ENCODE results near the gene IPO4.

IPO4 gene

DNA sequence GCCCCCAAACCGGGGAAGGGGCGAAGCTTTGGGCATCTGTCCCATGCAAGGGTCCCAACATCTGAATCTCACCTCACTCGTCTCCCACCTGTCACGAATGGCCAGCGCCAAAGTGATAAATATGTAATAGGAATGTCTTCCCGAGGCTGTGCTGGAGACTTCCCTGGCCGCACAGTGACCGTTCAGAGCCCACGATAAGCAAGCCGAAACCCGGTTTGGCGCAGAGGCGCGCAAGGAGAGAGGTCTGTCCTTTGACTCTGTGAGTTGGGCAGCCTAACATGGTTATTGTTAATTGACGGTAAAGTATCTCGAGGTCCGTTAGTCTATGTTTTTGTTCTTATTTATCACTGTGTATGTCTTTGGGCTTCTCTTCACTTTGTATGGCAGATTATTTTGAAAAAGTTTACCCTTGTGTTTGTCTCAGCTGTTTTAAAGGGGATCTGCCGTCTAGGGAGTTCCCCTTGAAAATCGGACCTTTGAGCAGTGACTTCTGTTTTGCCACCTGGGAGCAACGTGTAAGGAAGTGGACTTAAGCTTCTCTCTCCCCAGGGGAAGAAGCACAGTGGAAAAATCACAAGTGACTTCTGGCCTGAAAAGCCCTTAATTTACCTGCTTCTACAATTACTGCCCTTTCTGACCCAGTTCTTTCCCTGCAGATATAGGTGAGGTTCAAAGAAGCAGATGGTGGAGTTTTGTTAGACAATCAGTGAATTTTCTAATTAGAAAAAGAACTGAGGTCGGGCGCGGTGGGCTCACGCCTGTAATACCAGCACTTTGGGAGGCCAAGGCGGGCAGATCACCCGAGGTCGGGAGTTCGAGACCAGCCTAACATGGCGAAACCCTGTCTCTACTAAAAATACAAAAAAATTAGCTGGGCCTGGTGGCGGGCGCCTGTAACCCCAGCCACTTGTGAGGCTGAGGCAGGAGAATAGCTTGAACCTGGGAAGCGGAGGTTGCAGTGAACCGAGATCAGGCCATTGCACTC, 7.7 kb upstream of the IPO4 start:
- TF ChIP-seq, protein P1, sequence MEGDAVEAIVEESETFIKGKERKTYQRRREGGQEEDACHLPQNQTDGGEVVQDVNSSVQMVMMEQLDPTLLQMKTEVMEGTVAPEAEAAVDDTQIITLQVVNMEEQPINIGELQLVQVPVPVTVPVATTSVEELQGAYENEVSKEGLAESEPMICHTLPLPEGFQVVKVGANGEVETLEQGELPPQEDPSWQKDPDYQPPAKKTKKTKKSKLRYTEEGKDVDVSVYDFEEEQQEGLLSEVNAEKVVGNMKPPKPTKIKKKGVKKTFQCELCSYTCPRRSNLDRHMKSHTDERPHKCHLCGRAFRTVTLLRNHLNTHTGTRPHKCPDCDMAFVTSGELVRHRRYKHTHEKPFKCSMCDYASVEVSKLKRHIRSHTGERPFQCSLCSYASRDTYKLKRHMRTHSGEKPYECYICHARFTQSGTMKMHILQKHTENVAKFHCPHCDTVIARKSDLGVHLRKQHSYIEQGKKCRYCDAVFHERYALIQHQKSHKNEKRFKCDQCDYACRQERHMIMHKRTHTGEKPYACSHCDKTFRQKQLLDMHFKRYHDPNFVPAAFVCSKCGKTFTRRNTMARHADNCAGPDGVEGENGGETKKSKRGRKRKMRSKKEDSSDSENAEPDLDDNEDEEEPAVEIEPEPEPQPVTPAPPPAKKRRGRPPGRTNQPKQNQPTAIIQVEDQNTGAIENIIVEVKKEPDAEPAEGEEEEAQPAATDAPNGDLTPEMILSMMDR (IDR thresholded peaks at IDR 0.05; ENCODE audit: low read depth, low read length): no peak
- peak overlapping the region; percentile 84 for H3K4me3 ChIP-seq (ENCODE audit: low read depth, low read length)
- in situ Hi-C loops (cut with HindIII; ENCODE audit: low sequenced_read_pairs): no loop called here
- peak; percentile 13 for DNase-seq (ENCODE audit: low read depth, low spot score)

DNA sequence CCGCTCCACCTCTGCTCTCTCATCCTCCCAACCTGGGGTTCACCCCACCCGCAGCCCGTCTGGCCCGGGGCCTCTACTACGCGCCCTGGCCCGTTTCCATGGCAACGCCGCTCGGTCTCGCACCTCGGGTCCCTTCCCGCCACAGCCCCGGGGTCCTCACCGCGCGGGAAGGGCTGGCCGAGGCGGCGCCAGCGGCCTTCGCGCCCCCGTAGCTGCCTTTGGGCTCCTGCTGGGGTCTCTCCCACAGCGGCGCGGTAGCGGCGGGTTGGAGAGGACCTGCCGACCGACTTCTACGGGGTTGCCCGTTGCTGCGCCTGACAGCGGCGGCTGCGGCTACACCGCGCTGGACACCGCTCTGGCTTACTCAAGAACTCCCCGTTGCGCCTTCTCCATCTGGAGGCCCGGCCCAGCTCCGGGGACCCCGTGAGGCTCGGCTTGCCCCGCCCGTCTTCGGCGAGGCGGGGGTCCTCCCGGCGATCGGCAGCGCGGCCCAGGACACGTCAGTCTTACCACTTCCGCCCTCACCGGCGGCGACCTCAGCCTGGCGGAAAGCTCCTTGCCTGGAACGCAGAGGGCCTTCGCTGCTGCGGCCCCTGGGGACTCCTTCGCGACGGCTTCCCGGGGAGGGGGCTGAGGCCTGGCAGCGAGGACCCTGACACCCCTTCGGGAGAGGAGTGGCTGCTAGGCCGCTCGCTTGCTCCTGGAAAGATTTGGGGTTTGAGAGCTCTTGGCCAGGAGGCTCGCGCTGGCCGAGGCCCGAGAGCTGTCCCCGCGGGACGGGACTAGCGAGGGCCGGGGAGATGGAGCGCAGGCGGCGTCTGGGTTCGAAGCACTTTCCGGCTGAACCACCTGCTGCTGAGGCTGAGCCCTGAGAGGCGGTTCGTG, 6.8 kb upstream of the IPO4 start, which contains the start of gene TM9SF1:
Gene TM9SF1 (minus strand): TSS at position 256 of the 885 bp plus-strand sequence. CDS start 422 bp downstream, outside the sequence.
- in situ Hi-C loops (cut with HindIII; ENCODE audit: low sequenced_read_pairs): no loop called here
- peak within 1 kb of the TSS; percentile 84 for H3K4me3 ChIP-seq (ENCODE audit: low read depth, low read length)

DNA sequence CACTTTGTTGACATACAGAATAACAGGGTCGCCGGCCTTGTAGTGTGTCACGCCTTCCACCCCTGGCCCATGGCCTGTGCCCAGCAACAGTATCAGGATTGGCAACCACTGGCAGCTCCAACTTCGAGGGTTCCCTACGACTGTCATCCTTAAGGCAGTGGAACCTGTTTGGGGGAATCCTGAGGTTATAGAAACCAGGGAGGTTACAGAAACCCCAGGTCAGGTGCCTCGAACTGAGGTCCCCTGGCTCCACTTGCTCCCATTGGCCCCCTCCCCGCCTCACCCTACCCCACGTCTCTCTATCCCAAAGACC, 6.2 kb upstream of the IPO4 start:
- in situ Hi-C loops (cut with HindIII; ENCODE audit: low sequenced_read_pairs): no loop called here
- no peak for DNase-seq (ENCODE audit: low read depth, low spot score)
- H3K4me3 ChIP-seq (ENCODE audit: low read depth, low read length): peak overlapping the region; percentile 84
- TF ChIP-seq, protein P1 (IDR thresholded peaks at IDR 0.05; ENCODE audit: low read depth, low read length): no peak

More for the DNA sequence above, 6.8 kb upstream of the IPO4 start, which contains the start of gene TM9SF1:
- peak; percentile 92 for DNase-seq (ENCODE audit: low read depth, low spot score)
- TF ChIP-seq, protein P1 (IDR thresholded peaks at IDR 0.05; ENCODE audit: low read depth, low read length): no peak

DNA sequence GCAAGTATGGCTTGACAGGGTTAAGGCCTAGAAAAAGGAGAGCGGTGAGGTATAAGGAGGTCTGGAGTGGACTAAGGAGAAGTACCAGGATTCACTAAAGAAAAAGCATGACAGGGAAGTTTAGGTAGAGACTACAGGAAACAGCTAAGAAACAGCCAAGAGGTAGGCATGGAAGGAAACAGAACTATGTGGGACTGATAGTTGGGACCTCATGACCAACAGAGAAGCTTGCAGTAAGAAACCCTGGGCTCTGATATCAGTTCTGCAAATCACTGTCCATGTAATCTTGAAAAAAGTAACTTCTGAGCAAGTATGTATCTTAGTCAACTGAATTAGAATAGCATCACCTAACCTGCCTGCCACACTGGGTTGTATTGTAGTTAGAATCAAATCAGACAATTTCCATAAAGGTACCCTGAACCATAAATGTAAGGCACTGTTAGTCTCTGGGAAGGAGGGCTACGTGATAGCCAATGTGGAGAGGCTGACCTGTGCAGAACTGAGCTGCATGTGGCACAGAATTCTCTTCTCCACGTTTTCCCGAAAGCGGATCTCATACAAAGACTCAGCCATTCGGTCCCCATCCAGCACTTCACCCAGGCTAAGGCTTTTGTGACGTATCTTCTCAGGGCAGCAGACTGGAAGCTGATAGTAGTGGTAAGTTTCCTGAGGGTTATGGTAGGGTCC, 5.7 kb upstream of the IPO4 start:
- in situ Hi-C loops (cut with HindIII; ENCODE audit: low sequenced_read_pairs): no loop called here
- TF ChIP-seq, protein P1 (IDR thresholded peaks at IDR 0.05; ENCODE audit: low read depth, low read length): no peak
- DNase-seq (ENCODE audit: low read depth, low spot score): no peak
- H3K4me3 ChIP-seq (ENCODE audit: low read depth, low read length): peak overlapping the region; percentile 84

DNA sequence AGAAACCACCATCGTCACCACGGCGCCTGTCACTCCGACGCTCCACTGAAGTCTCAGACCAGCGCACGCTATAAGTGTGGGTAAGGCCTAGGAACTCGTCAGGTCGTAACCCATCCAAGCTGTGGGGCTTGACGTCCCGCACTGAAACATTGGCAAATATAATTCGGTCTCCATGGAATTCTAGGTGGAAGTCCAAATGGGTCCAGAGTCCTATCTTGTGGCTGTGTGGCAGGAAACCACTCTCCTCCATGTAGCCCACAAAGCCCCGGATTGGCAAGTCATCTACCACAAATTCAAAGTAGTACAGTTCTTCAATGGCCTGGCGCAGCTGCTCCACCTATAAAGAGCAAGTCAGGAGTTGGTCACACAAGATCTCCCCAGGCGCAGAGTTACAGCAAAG, 4.3 kb upstream of the IPO4 start:
- H3K4me3 ChIP-seq (ENCODE audit: low read depth, low read length): no peak overlapping the region
- no peak for DNase-seq (ENCODE audit: low read depth, low spot score)
- TF ChIP-seq, protein P1 (IDR thresholded peaks at IDR 0.05; ENCODE audit: low read depth, low read length): no peak
- in situ Hi-C loops (cut with HindIII; ENCODE audit: low sequenced_read_pairs): no loop called here

DNA sequence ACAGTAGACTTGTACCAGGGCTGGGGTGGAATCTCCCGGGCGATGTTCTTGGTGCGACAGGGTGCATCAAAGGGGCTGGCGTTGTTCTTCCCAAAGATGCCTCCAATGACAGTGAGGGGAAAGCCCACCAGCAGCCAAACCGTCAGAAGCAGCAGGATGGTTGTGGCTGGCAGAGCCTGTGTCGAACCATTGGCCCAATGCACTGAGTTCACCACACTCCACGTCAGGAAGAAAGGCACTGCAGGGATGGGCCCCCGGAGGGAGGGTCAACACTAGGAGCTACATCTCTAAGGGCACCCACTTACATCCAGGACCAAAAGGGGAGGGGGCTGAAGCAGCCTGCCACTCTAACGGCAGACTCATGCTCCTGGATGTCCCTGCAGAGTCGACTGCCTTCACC, 1.8 kb upstream of the IPO4 start:
- TF ChIP-seq, protein P1 (IDR thresholded peaks at IDR 0.05; ENCODE audit: low read depth, low read length): no peak
- in situ Hi-C loops (cut with HindIII; ENCODE audit: low sequenced_read_pairs): no loop called here
- DNase-seq (ENCODE audit: low read depth, low spot score): no peak
- no peak overlapping the region for H3K4me3 ChIP-seq (ENCODE audit: low read depth, low read length)
